Fibroblast of villous mesenchyme (primary cell): Measurements from ENCODE around the gene NOP16. TPM values are rescaled to one million over a fixed set of nuclear protein-coding genes. Genes with fewer than 3 reads are reported as not detected.

Experiments used
- DNase-seq: peaks from one replicate; pipeline ENCODE4 v3.0.0-alpha.2; 2010; ENCODE audit warnings: low read depth
- H3K4me3 ChIP-seq: 2 replicates; pipeline ENCODE4 v1.5.1; 2011; ENCODE audit warnings: low read depth, mild to moderate bottlenecking, low read length
- CTCF ChIP-seq: IDR thresholded peaks from 2 replicates; pipeline ENCODE4 v1.5.1; 2012; ENCODE audit warnings: low read depth, mild to moderate bottlenecking, low read length; ENCODE audit not compliant: insufficient read depth
- total RNA-seq: library from RNA; depleted of rRNA; stranded (reverse); fragments of >200 nt; gene quantifications from 2 replicates; pipeline ENCODE4 v1.2.3, GENCODE V29; 2012

Gene NOP16
- total RNA-seq, 1 donor = 13.8 TPM

- no peak for DNase-seq
- no peak for TF ChIP-seq CTCF
- H3K4me3 ChIP-seq = no peak overlapping the region
These were observed 18.3 kb downstream of the NOP16 start for GRCh38 chr5:176369934-176370711.

DNA sequence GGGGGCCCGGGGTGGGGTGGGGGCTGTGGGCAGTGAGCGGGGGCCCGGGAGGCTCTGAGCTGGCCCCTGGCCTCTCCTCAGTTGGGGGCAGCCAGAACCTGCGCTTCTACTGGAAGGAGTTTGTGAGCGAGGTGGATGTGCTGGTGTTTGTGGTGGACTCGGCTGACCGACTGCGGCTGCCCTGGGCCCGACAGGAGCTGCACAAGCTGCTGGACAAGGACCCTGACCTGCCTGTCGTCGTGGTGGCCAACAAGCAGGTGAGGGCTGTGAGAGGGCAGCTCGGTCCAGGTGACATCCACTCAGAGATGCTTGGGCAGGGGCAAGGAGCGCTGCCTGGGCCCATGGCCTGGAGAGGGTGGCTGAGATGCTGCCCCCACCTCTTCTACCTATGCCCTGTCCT, 19.7 kb downstream of the NOP16 start:
- TF ChIP-seq CTCF = no peak
- DNase-seq = no peak
- no peak overlapping the region for H3K4me3 ChIP-seq

DNA sequence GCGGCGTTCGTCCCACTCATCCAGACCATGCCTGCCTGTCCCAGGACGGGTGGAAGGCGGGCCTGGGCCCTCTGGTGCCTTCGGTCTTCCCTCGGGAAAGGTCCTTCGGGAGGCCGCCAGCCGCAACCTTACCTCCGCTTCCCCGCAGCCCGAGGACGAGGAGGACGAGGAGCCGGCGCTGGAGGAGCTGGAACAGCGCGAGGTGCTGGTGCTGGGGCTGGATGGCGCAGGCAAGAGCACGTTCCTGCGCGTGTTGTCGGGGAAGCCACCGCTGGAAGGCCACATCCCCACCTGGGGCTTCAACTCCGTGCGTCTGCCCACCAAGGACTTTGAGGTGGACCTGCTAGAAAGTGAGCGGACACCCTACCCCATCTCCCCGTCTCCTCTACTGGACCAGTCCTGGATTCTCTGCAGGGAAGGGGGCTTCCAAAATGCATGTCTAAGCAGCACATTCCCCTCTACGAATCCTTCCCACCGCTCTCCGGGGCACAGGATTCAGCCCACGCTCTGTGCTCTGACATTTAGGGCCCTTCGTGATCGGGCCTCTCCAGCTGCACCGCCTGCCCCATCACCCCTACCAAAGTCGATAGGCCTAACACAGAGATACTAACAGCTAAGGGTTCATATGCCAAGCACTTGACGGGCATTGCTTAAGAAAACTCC, 22.0 kb downstream of the NOP16 start:
- no peak for DNase-seq
- no peak for TF ChIP-seq CTCF
- H3K4me3 ChIP-seq = peak overlapping the region; percentile 71

DNA sequence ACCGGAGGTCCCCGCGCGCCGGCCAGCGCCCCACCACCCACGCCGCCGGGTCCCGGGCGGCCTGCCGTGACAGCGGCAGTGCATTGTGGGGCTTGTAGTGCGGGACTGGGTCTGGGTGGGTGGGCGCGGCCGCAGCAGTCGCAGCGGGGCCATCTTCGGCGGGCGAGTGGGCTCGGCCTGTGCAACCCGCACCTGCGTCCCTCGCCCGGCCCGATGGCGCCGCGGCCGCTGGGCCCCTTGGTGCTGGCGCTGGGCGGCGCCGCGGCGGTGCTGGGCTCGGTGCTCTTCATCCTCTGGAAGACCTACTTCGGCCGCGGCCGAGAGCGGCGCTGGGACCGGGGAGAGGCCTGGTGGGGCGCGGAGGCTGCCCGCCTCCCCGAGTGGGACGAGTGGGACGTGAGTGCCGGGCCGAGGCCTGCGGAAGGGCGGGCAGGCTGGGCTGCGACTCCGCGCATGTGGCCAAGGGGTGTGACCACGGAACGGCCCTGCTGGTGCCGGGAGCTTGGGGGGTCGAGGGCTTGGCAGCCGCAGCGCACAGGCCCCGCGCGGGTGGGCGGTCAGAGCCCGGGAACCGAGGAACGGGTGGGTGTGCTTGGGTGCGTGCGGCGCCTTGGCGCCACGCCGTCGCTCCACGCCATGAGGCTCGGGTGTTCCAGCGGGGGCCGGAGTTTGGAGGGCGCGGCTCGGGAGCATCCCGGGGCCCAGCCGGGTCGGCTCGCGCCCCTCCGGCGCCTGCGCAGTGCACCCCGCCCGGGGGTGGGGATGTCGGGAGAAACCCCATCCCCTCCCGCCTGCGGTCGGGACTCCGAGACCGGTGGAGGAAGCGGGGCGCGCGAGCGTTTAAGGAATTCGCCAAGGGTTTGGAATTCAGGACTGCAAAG, 22.8 kb downstream of the NOP16 start, which contains the start of gene ARL10:
Gene ARL10 (plus strand): TSS at position 137 of the 881 bp plus-strand sequence. CDS start 77 bp downstream, at position 214.
- TF ChIP-seq CTCF = no peak

GRCh38 chr5:176364765-176365350, 23.5 kb downstream of the NOP16 start:
- no peak for TF ChIP-seq CTCF
- H3K4me3 ChIP-seq = peak overlapping the region; percentile 71
- no peak for DNase-seq

More for the DNA sequence above, 22.8 kb downstream of the NOP16 start, which contains the start of gene ARL10:
- H3K4me3 ChIP-seq = peak within 1 kb of the TSS; percentile 71
- peak; percentile 52 for DNase-seq

DNA sequence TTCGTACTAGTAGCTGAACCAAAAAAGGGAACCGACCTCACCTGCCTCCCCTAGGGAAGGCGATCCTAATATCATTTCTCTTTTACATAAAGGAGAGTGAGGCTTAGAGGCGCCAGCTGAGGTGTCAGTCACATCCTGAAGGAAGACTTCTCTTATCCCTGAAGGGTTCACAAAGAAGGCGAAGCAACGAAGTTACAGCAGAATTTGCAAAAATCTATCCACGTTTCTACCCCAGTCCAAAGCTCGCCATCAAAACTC, 26.2 kb downstream of the NOP16 start:
- H3K4me3 ChIP-seq = peak overlapping the region; percentile 97
- no peak for TF ChIP-seq CTCF
- DNase-seq = no peak
